PC-3 (cell line): ENCODE results near the gene TEX54. TPM values are rescaled to one million over a fixed set of nuclear protein-coding genes. Genes with fewer than 3 reads are reported as not detected.
A peak's percentile ranks its signal among the peaks of the same experiment; 100 is the strongest.

Source experiments
- ATAC-seq: fragments of 200-7000 bp; cut with Tn5 transposase; 2 replicates; pipeline ENCODE4 v1.9.1; 2020; ENCODE audit warnings: mild to moderate bottlenecking, moderate library complexity
- BruUV-seq: library from RNA; stranded (reverse); fragments of 400-500 nt; replicated peaks from 2 replicates; lab custom pipeline; 2021; lab: Mats Ljungman, UMichigan
- CTCF ChIA-PET: fragments of 300-600 bp; sonication (Branson Sonifier 250); formaldehyde crosslinking; loops from one replicate; lab custom pipeline; 2022; ENCODE audit warnings: antibody characterized with exemption; lab: Charles Lee
- POLR2A ChIA-PET: fragments of 300-600 bp; sonication (Branson Sonifier 250); formaldehyde crosslinking; loops from one replicate; lab custom pipeline; 2022; ENCODE audit warnings: antibody characterized with exemption; ENCODE audit not compliant: unreplicated experiment; lab: Charles Lee
- DNase-seq: peaks from one replicate; pipeline ENCODE4 v3.0.0-alpha.2; 2015
- H2AFZ ChIP-seq: fragments of 300-600 bp; sonication (generic); 2 replicates; pipeline ENCODE4 v1.6.0; 2016; ENCODE audit warnings: antibody characterized with exemption, low read length
- H3F3A ChIP-seq: fragments of 300-600 bp; sonication (generic); one replicate; pipeline ENCODE4 v1.6.0; 2017; ENCODE audit warnings: antibody characterized with exemption, low read length, control low read depth, mild to moderate bottlenecking; ENCODE audit not compliant: unreplicated experiment
- H3K27ac ChIP-seq: fragments of 300-600 bp; sonication (generic); 2 replicates; pipeline ENCODE4 v1.5.1; 2016; ENCODE audit warnings: mild to moderate bottlenecking, low read length
- H3K27me3 ChIP-seq: fragments of 300-600 bp; sonication (generic); 2 replicates; pipeline ENCODE4 v1.6.1; 2016; ENCODE audit warnings: low read length, mixed read lengths
- H3K36me3 ChIP-seq: fragments of 300-600 bp; sonication (generic); 2 replicates; pipeline ENCODE4 v1.6.1; 2016; ENCODE audit warnings: low read depth, mixed run types, low read length, mixed read lengths
- H3K4me1 ChIP-seq: fragments of 300-600 bp; sonication (generic); 2 replicates; pipeline ENCODE4 v1.5.1; 2016; ENCODE audit warnings: low read length; ENCODE audit not compliant: insufficient read depth
- H3K4me2 ChIP-seq: fragments of 300-600 bp; sonication (generic); 2 replicates; pipeline ENCODE4 v1.6.0; 2016; ENCODE audit warnings: low read length
- H3K4me3 ChIP-seq: fragments of 300-600 bp; sonication (generic); 2 replicates; pipeline ENCODE4 v1.5.1; 2016; ENCODE audit warnings: mild to moderate bottlenecking, low read length, mixed read lengths
- H3K79me2 ChIP-seq: fragments of 300-600 bp; sonication (generic); 2 replicates; pipeline ENCODE4 v1.6.1; 2017; ENCODE audit warnings: low read length, mixed read lengths
- H3K9ac ChIP-seq: fragments of 300-600 bp; sonication (generic); 2 replicates; pipeline ENCODE4 v1.6.0; 2016; ENCODE audit warnings: mild to moderate bottlenecking, low read length
- H3K9me2 ChIP-seq: fragments of 300-600 bp; sonication (generic); replicated peaks from 2 replicates; pipeline ENCODE4 v1.6.1; 2016; ENCODE audit warnings: mixed run types, low read length, mixed read lengths
- H3K9me3 ChIP-seq: fragments of 300-600 bp; sonication (generic); 2 replicates; pipeline ENCODE4 v1.6.1; 2016; ENCODE audit warnings: low read length, mixed read lengths
- H4K20me1 ChIP-seq: fragments of 300-600 bp; sonication (generic); 2 replicates; pipeline ENCODE4 v1.6.1; 2016; ENCODE audit warnings: low read length, mixed read lengths
- CTCF ChIP-seq: fragments of 300-600 bp; sonication (generic); conservative IDR thresholded peaks from 2 replicates; pipeline ENCODE4 v1.5.1; 2017; ENCODE audit warnings: antibody characterized with exemption, low read depth, mild to moderate bottlenecking, low read length
- EZH2 ChIP-seq: fragments of 300-600 bp; sonication (generic); IDR thresholded peaks from one replicate; pipeline ENCODE4 v1.6.1; 2017; ENCODE audit warnings: antibody characterized with exemption, mild to moderate bottlenecking, low read length; ENCODE audit not compliant: unreplicated experiment
- EZH2phosphoT487 ChIP-seq: fragments of 300-600 bp; sonication (generic); IDR thresholded peaks from 2 replicates; pipeline ENCODE4 v1.6.1; 2018; ENCODE audit warnings: mild to moderate bottlenecking, antibody characterized with exemption, low read length, borderline replicate concordance
- intact Hi-C: fragments of 100-400 bp; cut with micrococcal nuclease; formaldehyde crosslinking; loops from 2 replicates; pipeline ENCODE4 v1.9.0; 2023
- total RNA-seq: library from RNA; depleted of rRNA; stranded (reverse); fragments of >200 nt; gene quantifications from 2 replicates; pipeline ENCODE4 v1.2.3, GENCODE V29; 2014

Gene TEX54
- total RNA-seq, 1 experiment from 2014 or later: not detected

GRCh38 chr11:62881579-62882430 is 49.2 kb upstream of the TEX54 start:
- CTCF ChIA-PET: interaction anchor here (0.6 to 1.7 kb wide), 5 partner anchors 26 to 1292 kb away, joined by 3 to 8 read pairs (median 4); partner anchors contain the start of genes TMEM179B and TUT1
- H3K36me3 ChIP-seq: peaks cover 59% of the 10 kb centered on the region

GRCh38 chr11:62880803-62881578 is 48.4 kb upstream of the TEX54 start, which contains the start of gene SLC3A2:
Gene SLC3A2, plus strand, starts transcription at chr11:62880896. Its CDS starts 128 bp downstream, at chr11:62881024.
- ChIA-PET POLR2A (interaction anchor here (0.6 to 1.8 kb wide), 7 partner anchors 9 to 334 kb away, joined by 3 to 22 read pairs (median 6); partner anchors contain the start of genes AHNAK and CSKMT), CTCF (interaction anchor here (0.5 to 1.7 kb wide), 8 partner anchors 19 to 1291 kb away, joined by 3 to 8 read pairs (median 4); partner anchors contain the start of genes GANAB, TMEM179B and TUT1)
- Histone ChIP-seq H3K79me2 (peaks cover 81% of the 10 kb centered on the region), H3K4me2 (peak within 1 kb of the TSS; percentile 95), H3K27me3 (no peaks in the 10 kb centered on the region), H3K4me3 (peak within 1 kb of the TSS; percentile 85), H3F3A (peaks cover 12% of the 10 kb centered on the region), H3K27ac (peak within 1 kb of the TSS; percentile 93), H3K9me3 (no peaks in the 10 kb centered on the region), H3K36me3 (peaks cover 54% of the 10 kb centered on the region), H2AFZ (peak within 1 kb of the TSS; percentile 34), H3K4me1 (peaks cover 38% of the 10 kb centered on the region), H3K9ac (peak within 1 kb of the TSS; percentile 99), H3K9me2 (no peaks in the 10 kb centered on the region), H4K20me1 (peaks cover 49% of the 10 kb centered on the region)
- BruUV-seq: TSS peak; percentile 83
- DNase-seq (peak; percentile 93), ATAC-seq (peak; percentile 82)
- TF ChIP-seq EZH2 (no peak), CTCF (peak; percentile 81), EZH2phosphoT487 (no peak)
- intact Hi-C loops: loop anchor here (1.0 to 5.0 kb wide), 5 partner anchors 24 to 154 kb away; partner anchors contain the start of genes HNRNPUL2, STX5, TEX54 and TTC9C

More at GRCh38 chr11:62881579-62882430, 49.2 kb upstream of the TEX54 start:
- peaks cover 38% of the 10 kb centered on the region for H3K4me1 ChIP-seq
- DNase-seq (peak; percentile 98), ATAC-seq (peak; percentile 39)
- H3K9me2 ChIP-seq: no peaks in the 10 kb centered on the region
- H3K9ac ChIP-seq: peak overlapping the region; percentile 99
- peak overlapping the region; percentile 85 for H3K4me3 ChIP-seq
- TF ChIP-seq CTCF: peak; percentile 2; the same call in 1 of the 2 replicates
- no peak for TF ChIP-seq EZH2phosphoT487
- no peak for TF ChIP-seq EZH2
- peak overlapping the region; percentile 93 for H3K27ac ChIP-seq
- peaks cover 55% of the 10 kb centered on the region for H4K20me1 ChIP-seq
- peaks cover 14% of the 10 kb centered on the region for H3F3A ChIP-seq
- H3K9me3 ChIP-seq: no peaks in the 10 kb centered on the region
- H3K4me2 ChIP-seq: peak overlapping the region; percentile 95
- POLR2A ChIA-PET: interaction anchor here (0.5 to 1.8 kb wide), 7 partner anchors 8 to 335 kb away, joined by 3 to 22 read pairs (median 5); partner anchors contain the start of genes AHNAK and CSKMT
- intact Hi-C loops: loop anchor here (1.0 to 5.0 kb wide), 4 partner anchors 25 to 155 kb away; partner anchors contain the start of genes HNRNPUL2, STX5, TEX54 and TTC9C
- no peaks in the 10 kb centered on the region for H3K27me3 ChIP-seq
- H3K79me2 ChIP-seq: peaks cover 81% of the 10 kb centered on the region
- no peak overlapping the region for H2AFZ ChIP-seq
- BruUV-seq: no TSS peak
